Activated CD4-positive, alpha-beta T cell treated with anti-CD3 and anti-CD28 coated beads for 36 hours (primary cell): ENCODE data around the gene UTP3. TPM values are rescaled to one million over a fixed set of nuclear protein-coding genes. Genes with fewer than 3 reads are reported as not detected.
"Not testable (repeated sequence)": the region's sequence is repeated elsewhere in the genome, so short reads cannot be mapped to it uniquely, and the experiment has no call there.

Source experiments
- ATAC-seq: fragments of 200-7000 bp; cut with Tn5 transposase; one replicate; pipeline ENCODE4 v1.10.0; 2021; ENCODE audit warnings: mild to moderate bottlenecking, moderate library complexity
- CTCF ChIA-PET: fragments of 350-600 bp; sonication (Branson Sonifier 250); formaldehyde crosslinking; loops from one replicate; lab custom pipeline; 2021; ENCODE audit warnings: antibody characterized with exemption; lab: Charles Lee
- POLR2A ChIA-PET: fragments of 350-600 bp; sonication (Branson Sonifier 250); formaldehyde crosslinking; loops from one replicate; lab custom pipeline; 2021; ENCODE audit warnings: antibody characterized with exemption, inconsistent platforms; lab: Charles Lee
- DNase-seq: peaks from one replicate; pipeline ENCODE4 v3.0.0-alpha.2; 2020
- H3K27ac Mint-ChIP-seq: one replicate; pipeline ENCODE4 v1.8.0; 2021; ENCODE audit warnings: mixed read lengths
- H3K27me3 Mint-ChIP-seq: one replicate; pipeline ENCODE4 v1.8.0; 2021; ENCODE audit warnings: mixed read lengths
- H3K36me3 Mint-ChIP-seq: one replicate; pipeline ENCODE4 v1.8.0; 2021; ENCODE audit warnings: low read depth, mixed read lengths
- H3K4me1 Mint-ChIP-seq: one replicate; pipeline ENCODE4 v1.8.0; 2021; ENCODE audit warnings: mixed read lengths
- H3K4me3 Mint-ChIP-seq: one replicate; pipeline ENCODE4 v1.8.0; 2021; ENCODE audit warnings: mild to moderate bottlenecking, moderate library complexity, mixed read lengths
- H3K9me3 Mint-ChIP-seq: one replicate; pipeline ENCODE4 v1.8.0; 2021; ENCODE audit warnings: low read depth, mixed read lengths
- intact Hi-C, 2 experiments: fragments of 100-400 bp; cut with DNase I in 1 of 2; cut with micrococcal nuclease in 1 of 2; formaldehyde crosslinking; loops; one replicate each; pipeline versions ENCODE4 v1.14.2 to v1.15.1; 2022 to 2024; cut with DNase I, micrococcal nuclease
- total RNA-seq, 2 experiments: library from RNA; stranded (reverse); gene quantifications; one replicate each; pipeline ENCODE4 v1.2.3, GENCODE V29; 2021

The UTP3 gene
- total RNA-seq, 2 experiments from 2014 or later = 32.6 to 34.3 TPM

GRCh38 chr4:70734971-70735370 lies 46.6 kb downstream of the UTP3 start:
- Mint-ChIP-seq H3K4me1 (peaks cover 36% of the 10 kb centered on the region), H3K4me3 (peak overlapping the region; percentile 52), H3K27me3 (no peaks in the 10 kb centered on the region), H3K9me3 (no peaks in the 10 kb centered on the region), H3K36me3 (no peaks in the 10 kb centered on the region), H3K27ac (peak overlapping the region; percentile 74)
- CTCF ChIA-PET = interaction anchor here (0.6 to 2.8 kb wide), 16 partner anchors 10 to 275 kb away, joined by 3 to 19 read pairs (median 4); partner anchors contain the start of gene DCK
- ATAC-seq = peak; percentile 30
- POLR2A ChIA-PET = interaction anchor here (0.9 kb wide), 2 partner anchors 82 to 259 kb away, joined by 3 read pairs; partner anchors contain the start of gene DCK
- intact Hi-C loops = loop anchor here (1.0 to 10.0 kb wide), 4 partner anchors 30 to 70 kb away; partner anchors contain the start of gene UTP3 (in 2 of the 2)
- no peak for DNase-seq

DNA sequence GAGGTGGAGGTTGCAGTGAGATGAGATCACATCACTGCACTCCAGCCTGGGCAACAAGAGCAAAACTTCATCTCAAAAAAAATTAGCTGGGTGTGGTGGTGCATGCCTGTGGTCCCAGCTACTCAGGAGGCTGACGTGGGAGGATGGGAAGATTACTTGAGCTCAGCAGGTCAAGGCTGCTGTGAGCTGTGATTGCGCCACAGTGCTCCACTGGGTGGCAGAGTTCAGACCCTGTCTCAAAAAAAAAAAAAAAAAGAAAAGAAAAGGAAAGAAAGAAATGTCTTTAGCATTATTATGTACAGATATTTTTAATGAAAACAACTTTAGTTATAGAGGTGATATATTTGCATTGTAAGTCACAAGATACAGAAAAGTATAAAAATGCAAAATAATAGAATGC lies 47.6 kb downstream of the UTP3 start:
- ChIA-PET POLR2A (interaction anchor here (0.6 to 0.9 kb wide), 2 partner anchors 83 to 977 kb away, joined by 3 read pairs; no protein-coding TSS in a partner anchor), CTCF (interaction anchor here (0.7 to 2.8 kb wide), 9 partner anchors 11 to 274 kb away, joined by 3 to 19 read pairs (median 4); partner anchors contain the start of gene DCK)
- peaks cover 36% of the 10 kb centered on the region for H3K4me1 Mint-ChIP-seq
- intact Hi-C loops = loop anchor here in 1 of 2 experiments (2.0 to 10.0 kb wide), 3 partner anchors 31 to 103 kb away; partner anchors contain the start of gene GRSF1
- DNase-seq (peak; percentile 63), ATAC-seq (peak; percentile 51)
- not testable (repeated sequence) for H3K27me3 Mint-ChIP-seq, H3K9me3 Mint-ChIP-seq, H3K36me3 Mint-ChIP-seq, H3K4me3 Mint-ChIP-seq, H3K27ac Mint-ChIP-seq

DNA sequence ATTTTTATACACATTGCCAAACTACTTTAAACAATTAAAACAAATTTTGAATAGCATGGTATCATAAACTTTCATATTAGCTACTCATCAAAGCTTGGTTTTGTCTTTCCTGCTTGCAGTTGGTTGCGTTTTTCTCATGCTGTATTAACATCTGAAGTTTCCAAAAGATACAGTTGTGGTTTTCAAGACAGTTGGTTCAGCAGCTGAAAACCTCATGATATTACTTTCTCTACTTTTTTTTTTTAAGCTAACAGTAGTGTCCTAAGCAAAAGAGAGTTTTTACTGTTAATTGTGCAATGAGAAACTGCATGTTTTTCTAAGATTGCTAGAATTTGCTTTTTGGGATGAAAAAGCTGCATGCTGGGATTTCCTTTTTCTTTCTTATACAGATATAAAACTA lies 48.7 kb downstream of the UTP3 start:
- ChIA-PET POLR2A (interaction anchor here (0.6 to 0.7 kb wide), 2 partner anchors 26 to 40 kb away, joined by 4 read pairs; no protein-coding TSS in a partner anchor), CTCF (interaction anchor here (0.7 to 1.1 kb wide), 11 partner anchors 13 to 335 kb away, joined by 3 to 5 read pairs (median 4); partner anchors contain the start of genes MOB1B and RUFY3)
- peaks cover 36% of the 10 kb centered on the region for H3K4me1 Mint-ChIP-seq
- no peak overlapping the region for H3K27ac Mint-ChIP-seq
- no peaks in the 10 kb centered on the region for H3K9me3 Mint-ChIP-seq
- DNase-seq (no peak), ATAC-seq (no peak)
- no peaks in the 10 kb centered on the region for H3K27me3 Mint-ChIP-seq
- no peak overlapping the region for H3K4me3 Mint-ChIP-seq
- intact Hi-C loops = loop anchor here in 1 of 2 experiments (2.0 to 10.0 kb wide), 2 partner anchors 68 to 102 kb away; partner anchors contain the start of gene GRSF1
- H3K36me3 Mint-ChIP-seq = no peaks in the 10 kb centered on the region

- intact Hi-C loops = loop anchor here in 1 of 2 experiments (2.0 to 10.0 kb wide), 2 partner anchors 67 to 101 kb away; partner anchors contain the start of gene GRSF1
- H3K27me3 Mint-ChIP-seq = no peaks in the 10 kb centered on the region
- no peak overlapping the region for H3K27ac Mint-ChIP-seq
- DNase-seq = no peak
- H3K4me3 Mint-ChIP-seq = no peak overlapping the region
- no peaks in the 10 kb centered on the region for H3K36me3 Mint-ChIP-seq
- CTCF ChIA-PET = interaction anchor here (0.6 to 1.1 kb wide), 13 partner anchors 13 to 335 kb away, joined by 3 to 5 read pairs (median 3); partner anchors contain the start of genes MOB1B and RUFY3
- H3K4me1 Mint-ChIP-seq = peaks cover 35% of the 10 kb centered on the region
- no peaks in the 10 kb centered on the region for H3K9me3 Mint-ChIP-seq
- no peak for ATAC-seq
- POLR2A ChIA-PET = interaction anchor here (0.5 to 0.7 kb wide), 2 partner anchors 25 to 93 kb away, joined by 3 to 4 read pairs; no protein-coding TSS in a partner anchor
Measured at GRCh38 chr4:70737409-70737808, 49.1 kb downstream of the UTP3 start.

DNA sequence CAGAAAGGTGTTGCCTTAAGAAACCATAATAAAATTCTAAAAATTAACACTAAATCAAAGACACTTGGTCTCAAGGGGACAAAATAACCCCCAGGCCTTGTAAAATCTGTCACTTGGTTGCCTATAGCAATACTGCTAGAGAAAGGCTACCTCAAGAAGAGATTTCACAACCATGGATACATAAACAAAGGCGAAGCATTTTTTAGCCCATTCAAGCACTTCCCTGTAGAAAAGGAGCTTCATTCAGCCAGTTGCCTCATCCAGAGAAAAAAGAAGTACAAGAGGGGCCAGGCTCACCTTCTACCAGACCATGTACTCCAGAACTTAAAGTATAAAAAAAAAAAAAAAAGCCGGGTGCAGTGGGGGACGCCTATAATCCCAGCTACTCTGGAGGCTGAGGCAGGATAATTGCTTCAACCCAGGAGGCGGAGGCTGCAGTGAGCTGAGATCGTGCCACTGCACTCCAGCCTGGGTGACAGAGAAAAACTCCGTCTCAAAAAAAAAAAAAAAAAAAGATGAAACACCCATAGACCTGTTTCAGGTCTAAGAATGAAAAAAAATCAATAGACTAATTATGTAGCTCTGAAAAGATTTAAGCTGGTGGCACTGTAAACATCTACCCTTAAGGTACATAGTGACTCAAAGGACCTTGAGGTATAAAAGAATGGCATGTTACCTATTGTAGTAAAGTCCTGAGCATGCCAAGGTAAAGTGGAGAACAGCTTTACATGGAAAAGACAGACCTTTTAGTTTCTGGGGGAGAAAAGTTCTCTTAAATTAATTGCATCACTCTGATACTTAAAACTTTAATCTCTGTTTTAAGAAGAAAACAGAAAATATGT lies 51.4 kb downstream of the UTP3 start:
- no peak overlapping the region for H3K27ac Mint-ChIP-seq
- POLR2A ChIA-PET = no interaction called here
- H3K4me1 Mint-ChIP-seq = peaks cover 24% of the 10 kb centered on the region
- H3K36me3 Mint-ChIP-seq = no peaks in the 10 kb centered on the region
- DNase-seq = no peak
- no peak overlapping the region for H3K4me3 Mint-ChIP-seq
- ATAC-seq = no peak
- no peaks in the 10 kb centered on the region for H3K9me3 Mint-ChIP-seq
- CTCF ChIA-PET = interaction anchor here (0.8 to 1.0 kb wide), 4 partner anchors 9 to 30 kb away, joined by 3 to 4 read pairs (median 3); no protein-coding TSS in a partner anchor
- no peaks in the 10 kb centered on the region for H3K27me3 Mint-ChIP-seq
- intact Hi-C loops = loop anchor here in 1 of 2 experiments (10.0 kb wide), 1 partner anchor 65 kb away; no protein-coding TSS in a partner anchor

Other genes with a start within 250 kb of the UTP3 start
- not detected for gene MUC7, start 216.3 kb upstream of the UTP3 start, total RNA-seq
- gene AMTN, start 170.0 kb upstream of the UTP3 start, total RNA-seq = not detected
- gene AMBN, start 96.3 kb upstream of the UTP3 start, total RNA-seq = not detected
- gene ENAM, start 59.8 kb upstream of the UTP3 start, total RNA-seq = not detected
- gene JCHAIN, start 22.0 kb upstream of the UTP3 start, total RNA-seq = not detected
- gene RUFY3, start 33.4 kb downstream of the UTP3 start, total RNA-seq = 10 to 100 TPM; 10.6 to 11.2 TPM
- gene GRSF1, start 151.4 kb downstream of the UTP3 start, total RNA-seq = 100 to 1,000 TPM in 1 of 2 experiments, 10 to 100 TPM in 1; 96.8 to 115 TPM
- gene MOB1B, start 213.8 kb downstream of the UTP3 start, total RNA-seq = 10 to 100 TPM; 18.5 to 21.9 TPM